HG02642 (cell line): ENCODE measurements around the gene ZBTB20.
A peak's percentile ranks its signal among the peaks of the same experiment; 100 is the strongest.

Experiments used
- ATAC-seq: cut with Tn5 transposase; IDR thresholded peaks from one replicate; pipeline ENCODE4 v1.9.1; 2021; ENCODE audit warnings: mild to moderate bottlenecking; ENCODE audit not compliant: unreplicated experiment, poor library complexity

ZBTB20 gene

GRCh38 chr3:114469070-114469469 is 678.0 kb downstream of the ZBTB20 start:
- ATAC-seq: no peak

- ATAC-seq: no peak
These were observed 680.3 kb downstream of the ZBTB20 start for GRCh38 chr3:114466816-114467215.

GRCh38 chr3:114466251-114466650 is 680.8 kb downstream of the ZBTB20 start:
- ATAC-seq: no peak

GRCh38 chr3:114464548-114464947 is 682.5 kb downstream of the ZBTB20 start:
- peak; percentile 91 for ATAC-seq

- no peak for ATAC-seq
These were observed 684.3 kb downstream of the ZBTB20 start for GRCh38 chr3:114462750-114463149.

- ATAC-seq: peak; percentile 47
These were observed 686.6 kb downstream of the ZBTB20 start for GRCh38 chr3:114460459-114460858.

GRCh38 chr3:114456742-114457141 is 690.3 kb downstream of the ZBTB20 start:
- peak; percentile 69 for ATAC-seq

GRCh38 chr3:114455432-114455831 is 691.7 kb downstream of the ZBTB20 start:
- ATAC-seq: no peak

- no peak for ATAC-seq
These were observed 692.4 kb downstream of the ZBTB20 start for GRCh38 chr3:114454551-114455251.

GRCh38 chr3:114453361-114453780 is 693.7 kb downstream of the ZBTB20 start:
- no peak for ATAC-seq

GRCh38 chr3:114452937-114453336 is 694.2 kb downstream of the ZBTB20 start:
- no peak for ATAC-seq

- no peak for ATAC-seq
These were observed 694.8 kb downstream of the ZBTB20 start for GRCh38 chr3:114452256-114452655.

- no peak for ATAC-seq
These were observed 695.5 kb downstream of the ZBTB20 start for GRCh38 chr3:114451561-114452018.

GRCh38 chr3:114451051-114451451 is 696.0 kb downstream of the ZBTB20 start:
- peak; percentile 35 for ATAC-seq

- peak; percentile 28 for ATAC-seq
These were observed 697.0 kb downstream of the ZBTB20 start for GRCh38 chr3:114450008-114450596.

- ATAC-seq: peak; percentile 35
These were observed 697.6 kb downstream of the ZBTB20 start for GRCh38 chr3:114449271-114450007.

- ATAC-seq: no peak
These were observed 699.1 kb downstream of the ZBTB20 start for GRCh38 chr3:114447950-114448479.

GRCh38 chr3:114447545-114447944 is 699.5 kb downstream of the ZBTB20 start:
- peak; percentile 38 for ATAC-seq

- ATAC-seq: no peak
These were observed 700.5 kb downstream of the ZBTB20 start for GRCh38 chr3:114446600-114446999.

- ATAC-seq: no peak
These were observed 701.9 kb downstream of the ZBTB20 start for GRCh38 chr3:114445233-114445632.

- no peak for ATAC-seq
These were observed 702.9 kb downstream of the ZBTB20 start for GRCh38 chr3:114444216-114444615.
